Right lobe of liver (tissue), 6 donors: ENCODE data around the gene ITGAV. TPM values are rescaled to one million over a fixed set of nuclear protein-coding genes. Genes with fewer than 3 reads are reported as not detected.
A peak's percentile ranks its signal among the peaks of the same experiment; 100 is the strongest.

Source experiments
- ATAC-seq, 4 donors: fragments of 200-7000 bp; cut with Tn5 transposase; one replicate each; pipeline ENCODE4 v1.9.1; 2020; ENCODE audit warnings: mild to moderate bottlenecking in 4 of 4, moderate library complexity in 4 of 4
- DNase-seq, 3 donors: peaks; one replicate each; pipeline ENCODE4 v3.0.0-alpha.2; 2020
- H3K27ac ChIP-seq, 3 donors: fragments of 200-600 bp; one replicate each; pipeline ENCODE4 v1.8.0; 2022
- H3K27me3 ChIP-seq, 2 donors: fragments of 200-600 bp; one replicate each; pipeline ENCODE4 v1.8.0; 2022
- H3K36me3 ChIP-seq, 4 donors: fragments of 200-600 bp; sonication (generic) in 1 of 4; one replicate each; pipeline versions ENCODE4 v1.5.1 to v1.8.0; 2017 to 2022; ENCODE audit warnings: control low read depth in 1 of 4
- H3K4me1 ChIP-seq, 4 donors: fragments of 200-600 bp; sonication (generic) in 1 of 4; one replicate each; pipeline versions ENCODE4 v1.5.1 to v1.8.0; 2017 to 2022; ENCODE audit warnings: control low read depth in 1 of 4
- H3K4me3 ChIP-seq, 3 donors: fragments of 200-600 bp; one replicate each; pipeline ENCODE4 v1.8.0; 2022
- H3K9me3 ChIP-seq, 4 donors: fragments of 200-600 bp; sonication (generic) in 1 of 4; one replicate each; pipeline versions ENCODE4 v1.5.1 to v1.8.0; 2017 to 2022; ENCODE audit warnings: control low read depth in 1 of 4
- POLR2A ChIP-seq: fragments of 450-650 bp; IDR thresholded peaks from one replicate; pipeline ENCODE4 v1.6.1; 2017; ENCODE audit warnings: antibody characterized with exemption, mild to moderate bottlenecking
- WGBS: methylation state at CpG from one replicate; pipeline ENCODE4 v1.1.6; 2018; ENCODE audit warnings: low coverage, low lambda C conversion rate; ENCODE audit not compliant: insufficient coverage; ENCODE audit errors: missing lambda C conversion rate; 5-methylcytosine and 5-hydroxymethylcytosine counted together
- intact Hi-C, 2 donors: fragments of 100-400 bp; cut with DNase I; formaldehyde crosslinking; loops; one replicate each; pipeline versions ENCODE4 v1.11.2 to v1.14.1; 2022
- total RNA-seq, 6 experiments: library from RNA; depleted of rRNA in 2 of 6; stranded (reverse); fragments of >200 nt in 2 of 6; fragmentation: NEBNext Ultra II Directional in 3 of 6; extraction: Animal tissue kit (Norgen Biotek cat#: 25700) in 3 of 6; gene quantifications; one replicate each; pipeline versions ENCODE4 v1.1.0 to v1.2.4, GENCODE V29; 2016 to 2023
- TF ChIP-seq, protein P1 (sequence below), 4 donors: fragments of 200-600 bp in 3 of 4; fragments of 450-650 bp in 1 of 4; IDR thresholded peaks; one replicate each; pipeline versions ENCODE4 v1.5.1 to v1.8.0; 2016 to 2022; ENCODE audit warnings: antibody characterized with exemption in 4 of 4, mild to moderate bottlenecking in 2 of 4
- donor health status: DM: no; HTN: yes; CAD: no.
- donor health status: DM: no; HTN: no; CAD: no.
- donor health status: DM: no; HTN: no; CAD: no.
- donor health status: DM: no; HTN: yes; CAD: no.
- donor health status: DM: no; HTN: yes; CAD: no.

ITGAV gene
- total RNA-seq, 6 experiments from 2014 or later: 16.3 to 48.4 (median 26.4) TPM

DNA sequence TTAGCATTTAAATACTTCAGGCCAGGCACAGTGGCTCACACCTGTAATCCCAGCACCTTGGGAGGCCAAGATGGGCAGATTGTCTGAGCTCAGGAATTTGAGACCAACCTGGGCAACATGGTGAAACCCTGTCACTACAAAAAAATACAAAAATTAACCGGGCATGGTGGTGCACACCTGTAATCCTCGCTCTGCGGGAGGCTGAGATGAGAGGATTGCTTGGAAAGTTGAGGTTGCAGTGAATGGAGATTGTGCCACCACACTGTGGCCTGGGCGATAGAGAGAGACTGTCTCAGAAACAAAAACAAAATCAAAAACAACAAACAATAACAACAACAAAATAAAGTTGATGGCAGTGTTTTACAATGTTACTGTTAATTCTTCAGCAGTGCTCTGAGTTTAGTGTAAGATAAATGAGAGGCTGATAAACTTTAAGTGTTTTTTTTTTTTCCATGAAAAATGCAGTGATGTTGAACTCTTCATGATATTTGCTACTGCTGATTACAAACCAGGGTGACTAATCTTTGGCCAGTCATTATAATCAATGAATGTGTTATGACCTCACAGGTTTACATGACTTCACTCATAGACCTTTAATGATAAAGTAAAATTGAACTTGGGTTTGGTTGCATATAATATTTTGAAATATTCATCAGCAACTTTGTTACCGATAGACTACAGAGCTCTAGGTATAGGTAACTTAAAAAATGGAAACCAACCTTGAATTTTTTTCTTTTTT lies 2.5 kb downstream of the ITGAV start:
- Histone ChIP-seq H3K4me1 (peaks cover 0 to 27% (median 5%) of the 10 kb centered on the region in 4 donors), H3K4me3 (no peak overlapping the region), H3K27ac (peak overlapping the region in 1 of 3 donors; percentile 1), H3K9me3 (no peaks in the 10 kb centered on the region), H3K36me3 (no peaks in the 10 kb centered on the region), H3K27me3 (no peaks in the 10 kb centered on the region)
- ATAC-seq (no peak), DNase-seq (no peak)
- intact Hi-C loops: no loop called here
- WGBS: 90% methylated on average over 5 of the region's 5 CpGs
- TF ChIP-seq POLR2A: no peak
- TF ChIP-seq, protein P1, sequence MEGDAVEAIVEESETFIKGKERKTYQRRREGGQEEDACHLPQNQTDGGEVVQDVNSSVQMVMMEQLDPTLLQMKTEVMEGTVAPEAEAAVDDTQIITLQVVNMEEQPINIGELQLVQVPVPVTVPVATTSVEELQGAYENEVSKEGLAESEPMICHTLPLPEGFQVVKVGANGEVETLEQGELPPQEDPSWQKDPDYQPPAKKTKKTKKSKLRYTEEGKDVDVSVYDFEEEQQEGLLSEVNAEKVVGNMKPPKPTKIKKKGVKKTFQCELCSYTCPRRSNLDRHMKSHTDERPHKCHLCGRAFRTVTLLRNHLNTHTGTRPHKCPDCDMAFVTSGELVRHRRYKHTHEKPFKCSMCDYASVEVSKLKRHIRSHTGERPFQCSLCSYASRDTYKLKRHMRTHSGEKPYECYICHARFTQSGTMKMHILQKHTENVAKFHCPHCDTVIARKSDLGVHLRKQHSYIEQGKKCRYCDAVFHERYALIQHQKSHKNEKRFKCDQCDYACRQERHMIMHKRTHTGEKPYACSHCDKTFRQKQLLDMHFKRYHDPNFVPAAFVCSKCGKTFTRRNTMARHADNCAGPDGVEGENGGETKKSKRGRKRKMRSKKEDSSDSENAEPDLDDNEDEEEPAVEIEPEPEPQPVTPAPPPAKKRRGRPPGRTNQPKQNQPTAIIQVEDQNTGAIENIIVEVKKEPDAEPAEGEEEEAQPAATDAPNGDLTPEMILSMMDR (IDR thresholded peaks at IDR 0.05): no peak

DNA sequence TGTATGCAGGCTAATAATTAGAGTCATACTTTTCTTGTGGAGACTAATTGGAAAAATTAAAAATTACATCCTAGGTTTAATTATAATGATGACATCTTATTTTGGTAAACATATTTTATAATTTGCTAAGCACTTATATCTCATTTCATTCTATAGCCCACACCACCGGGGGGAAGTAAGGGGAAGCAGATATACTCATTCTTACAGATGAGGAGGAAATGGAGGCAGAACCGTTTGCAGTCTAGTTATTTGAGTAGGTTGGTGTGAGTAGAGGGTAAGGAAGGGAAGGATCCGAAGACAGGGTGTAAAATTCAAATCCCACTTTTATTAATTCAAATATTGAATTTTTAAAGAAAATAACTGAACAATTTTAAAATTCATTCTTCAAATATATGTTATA lies 3.7 kb downstream of the ITGAV start:
- intact Hi-C loops: no loop called here
- no peak for DNase-seq
- peaks cover 0 to 27% (median 5%) of the 10 kb centered on the region in 4 donors for H3K4me1 ChIP-seq
- ATAC-seq: no peak
- no peaks in the 10 kb centered on the region for H3K36me3 ChIP-seq
- H3K27me3 ChIP-seq: no peaks in the 10 kb centered on the region
- no peak overlapping the region for H3K4me3 ChIP-seq
- H3K9me3 ChIP-seq: no peaks in the 10 kb centered on the region
- TF ChIP-seq, protein P1 (IDR thresholded peaks at IDR 0.05): no peak
- no peak for TF ChIP-seq POLR2A
- WGBS: 59% methylated on average over 3 of the region's 3 CpGs
- H3K27ac ChIP-seq: no peak overlapping the region

DNA sequence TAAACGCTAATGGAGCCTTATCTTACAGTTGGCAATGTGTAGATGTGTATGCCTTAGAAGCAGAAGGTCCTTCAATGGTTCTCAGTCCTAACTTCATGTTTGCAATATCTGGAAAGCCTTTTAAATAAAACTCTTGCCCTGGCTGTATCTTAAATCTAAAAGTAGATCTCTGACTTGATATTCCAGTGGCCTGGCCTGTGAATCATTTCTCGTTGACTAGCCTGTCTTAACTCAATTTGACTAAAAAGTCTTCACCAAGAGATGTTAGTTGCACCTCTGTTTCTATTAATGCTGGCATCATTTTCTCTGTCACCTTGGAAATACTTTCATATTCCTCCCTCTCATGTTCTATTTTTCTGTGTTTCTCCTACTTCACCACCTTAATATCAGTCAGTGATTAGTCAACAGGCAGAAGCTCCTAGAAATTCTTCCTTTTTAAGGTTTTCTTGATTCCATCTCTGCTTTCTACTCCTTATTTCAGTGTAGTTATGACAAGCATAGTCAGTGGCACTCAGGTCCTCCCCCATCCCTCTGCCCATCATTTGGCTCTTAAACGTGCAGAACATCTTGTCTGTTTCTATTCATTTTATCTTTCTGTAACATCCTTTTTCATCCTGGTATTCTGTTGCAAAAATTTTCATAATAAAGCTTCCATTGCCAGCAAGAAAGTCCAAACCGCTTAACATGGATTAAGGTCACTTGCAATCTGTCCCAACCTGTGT lies 4.3 kb downstream of the ITGAV start:
- H3K4me3 ChIP-seq: no peak overlapping the region
- TF ChIP-seq, protein P1 (IDR thresholded peaks at IDR 0.05): no peak
- TF ChIP-seq POLR2A: no peak
- H3K4me1 ChIP-seq: peaks cover 0 to 21% (median 3%) of the 10 kb centered on the region in 4 donors
- ATAC-seq (no peak), DNase-seq (no peak)
- no peaks in the 10 kb centered on the region for H3K36me3 ChIP-seq
- 61% methylated on average over 4 of the region's 4 CpGs for WGBS
- H3K27me3 ChIP-seq: no peaks in the 10 kb centered on the region
- intact Hi-C loops: no loop called here
- H3K9me3 ChIP-seq: no peaks in the 10 kb centered on the region
- H3K27ac ChIP-seq: no peak overlapping the region

DNA sequence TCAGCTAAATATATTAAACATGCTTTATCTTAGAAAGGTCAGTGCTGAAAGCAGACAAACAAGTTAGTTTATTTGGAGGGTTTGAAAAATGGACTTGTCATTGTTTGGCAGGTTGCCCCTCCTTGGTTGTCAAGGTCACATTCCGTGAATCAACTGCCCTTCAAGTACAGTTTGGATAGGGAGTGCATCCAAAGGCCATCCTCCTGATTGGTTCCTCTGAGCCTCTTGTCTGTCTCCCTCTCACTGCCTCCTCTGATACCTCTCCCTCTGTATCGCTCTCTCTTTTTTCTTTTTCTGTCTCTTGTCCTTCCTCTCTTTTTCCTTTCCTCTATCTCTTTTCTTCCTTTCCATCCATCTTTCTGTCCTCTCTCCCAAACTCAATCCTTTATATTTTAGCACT lies 5.4 kb downstream of the ITGAV start:
- H3K9me3 ChIP-seq: no peaks in the 10 kb centered on the region
- H3K4me3 ChIP-seq: no peak overlapping the region
- WGBS: 49% methylated on average over 2 of the region's 2 CpGs
- no peak for TF ChIP-seq POLR2A
- TF ChIP-seq, protein P1 (IDR thresholded peaks at IDR 0.05): no peak
- H3K4me1 ChIP-seq: peaks cover 0 to 21% (median 2%) of the 10 kb centered on the region in 4 donors
- H3K27ac ChIP-seq: no peak overlapping the region
- ATAC-seq (peak; percentile 18 to 48 (median 42)), DNase-seq (no peak)
- no peaks in the 10 kb centered on the region for H3K27me3 ChIP-seq
- H3K36me3 ChIP-seq: no peaks in the 10 kb centered on the region
- intact Hi-C loops: no loop called here
